Tibial artery (tissue), 4 donors: ENCODE data around the gene NOP16.

ENCODE experiments used
- DNase-seq, 2 donors: peaks; one replicate each; pipeline ENCODE4 v3.0.0-alpha.2; 2019
- H3K27ac ChIP-seq, 2 donors: fragments of 200-600 bp; sonication (generic) in 1 of 2; 1 replicate in 1 of 2; 2 replicates in 1 of 2; pipeline ENCODE4 v1.5.1; 2018 to 2019; ENCODE audit warnings: mild to moderate bottlenecking in 1 of 2
- H3K27me3 ChIP-seq, 2 donors: fragments of 200-600 bp; sonication (generic) in 1 of 2; one replicate each; pipeline versions ENCODE4 v1.5.1 to v1.6.0; 2016 to 2019
- H3K36me3 ChIP-seq, 3 donors: fragments of 200-600 bp; sonication (generic) in 2 of 3; one replicate each; pipeline ENCODE4 v1.5.1; 2016 to 2019; ENCODE audit warnings: mild to moderate bottlenecking in 2 of 3
- H3K4me1 ChIP-seq, 4 donors: fragments of 200-600 bp; sonication (generic) in 2 of 4; 1 replicate in 3 of 4; 2 replicates in 1 of 4; pipeline ENCODE4 v1.5.1; 2016 to 2019
- H3K4me3 ChIP-seq, 2 donors: fragments of 200-600 bp; sonication (generic) in 1 of 2; 1 replicate in 1 of 2; 2 replicates in 1 of 2; pipeline ENCODE4 v1.5.1; 2018 to 2019; ENCODE audit warnings: mild to moderate bottlenecking in 2 of 2
- H3K9me3 ChIP-seq, 3 donors: fragments of 200-600 bp; sonication (generic) in 1 of 3; one replicate each; pipeline ENCODE4 v1.5.1; 2016 to 2019
- CTCF ChIP-seq, 2 experiments: fragments of 200-600 bp in 1 of 2; fragments of 450-650 bp in 1 of 2; IDR thresholded peaks; one replicate each; pipeline ENCODE4 v1.5.1; 2017 to 2019; ENCODE audit warnings: antibody characterized with exemption in 2 of 2, mild to moderate bottlenecking in 1 of 2, moderate library complexity in 1 of 2
- intact Hi-C: fragments of 100-400 bp; cut with DNase I; formaldehyde crosslinking; loops from one replicate; pipeline ENCODE4 v1.15.0; 2023; ENCODE audit warnings: low total_unique reads

Gene NOP16

GRCh38 chr5:176394096-176394495 is 5.7 kb upstream of the NOP16 start:
- no peak overlapping the region for H3K27ac ChIP-seq
- H3K4me1 ChIP-seq, result peaks cover 0 to 7% (median 6%) of the 10 kb centered on the region in 4 donors
- H3K27me3 ChIP-seq, result no peaks in the 10 kb centered on the region
- intact Hi-C loops, result no loop called here
- no peaks in the 10 kb centered on the region for H3K9me3 ChIP-seq
- TF ChIP-seq CTCF (IDR thresholded peaks at IDR 0.05), result no peak
- no peak for DNase-seq
- H3K4me3 ChIP-seq, result no peak overlapping the region
- peaks cover 17 to 78% (median 71%) of the 10 kb centered on the region in 3 donors for H3K36me3 ChIP-seq

GRCh38 chr5:176392526-176392925 is 4.1 kb upstream of the NOP16 start:
- H3K4me1 ChIP-seq, result peaks cover 0 to 15% (median 11%) of the 10 kb centered on the region in 4 donors
- no peak overlapping the region for H3K4me3 ChIP-seq
- peaks cover 17 to 68% (median 63%) of the 10 kb centered on the region in 3 donors for H3K36me3 ChIP-seq
- no peaks in the 10 kb centered on the region for H3K27me3 ChIP-seq
- H3K9me3 ChIP-seq, result no peaks in the 10 kb centered on the region
- no peak for DNase-seq
- TF ChIP-seq CTCF (IDR thresholded peaks at IDR 0.05), result no peak
- H3K27ac ChIP-seq, result no peak overlapping the region
- intact Hi-C loops, result no loop called here

GRCh38 chr5:176391999-176392398 is 3.6 kb upstream of the NOP16 start:
- Histone ChIP-seq H3K27ac (no peak overlapping the region), H3K36me3 (peaks cover 17 to 63% (median 58%) of the 10 kb centered on the region in 3 donors), H3K4me3 (no peak overlapping the region), H3K4me1 (peaks cover 0 to 19% (median 16%) of the 10 kb centered on the region in 4 donors), H3K9me3 (no peaks in the 10 kb centered on the region), H3K27me3 (no peaks in the 10 kb centered on the region)
- intact Hi-C loops, result no loop called here
- no peak for DNase-seq
- no peak for TF ChIP-seq CTCF (IDR thresholded peaks at IDR 0.05)

GRCh38 chr5:176391479-176391878 is 3.1 kb upstream of the NOP16 start:
- intact Hi-C loops, result no loop called here
- no peak overlapping the region for H3K27ac ChIP-seq
- TF ChIP-seq CTCF (IDR thresholded peaks at IDR 0.05), result no peak
- H3K9me3 ChIP-seq, result no peaks in the 10 kb centered on the region
- H3K4me3 ChIP-seq, result no peak overlapping the region
- H3K4me1 ChIP-seq, result peaks cover 0 to 24% (median 20%) of the 10 kb centered on the region in 4 donors
- peaks cover 17 to 58% (median 53%) of the 10 kb centered on the region in 3 donors for H3K36me3 ChIP-seq
- no peaks in the 10 kb centered on the region for H3K27me3 ChIP-seq
- DNase-seq, result no peak

GRCh38 chr5:176389135-176390123 is 1.0 kb upstream of the NOP16 start:
- peak overlapping the region; percentile 88 to 92 for H3K27ac ChIP-seq
- intact Hi-C loops, result no loop called here

More at GRCh38 chr5:176389135-176390123, 1.0 kb upstream of the NOP16 start:
- Histone ChIP-seq H3K27me3 (no peaks in the 10 kb centered on the region), H3K4me1 (peaks cover 0 to 24% (median 20%) of the 10 kb centered on the region in 4 donors), H3K9me3 (no peaks in the 10 kb centered on the region), H3K4me3 (peak overlapping the region; percentile 79 to 80), H3K36me3 (peaks cover 11 to 46% (median 39%) of the 10 kb centered on the region in 3 donors)
- no peak for TF ChIP-seq CTCF (IDR thresholded peaks at IDR 0.05)
- no peak for DNase-seq
